SW 1271 (cell line): ENCODE results near the gene FOS.
"Not testable (repeated sequence)": the region's sequence is repeated elsewhere in the genome, so short reads cannot be mapped to it uniquely, and the experiment has no call there.

ENCODE experiments used
- DNase-seq, 2 experiments: peaks; one replicate each; lab custom pipeline; 2025; lab: John Stamatoyannopoulos, UW

FOS gene

DNA sequence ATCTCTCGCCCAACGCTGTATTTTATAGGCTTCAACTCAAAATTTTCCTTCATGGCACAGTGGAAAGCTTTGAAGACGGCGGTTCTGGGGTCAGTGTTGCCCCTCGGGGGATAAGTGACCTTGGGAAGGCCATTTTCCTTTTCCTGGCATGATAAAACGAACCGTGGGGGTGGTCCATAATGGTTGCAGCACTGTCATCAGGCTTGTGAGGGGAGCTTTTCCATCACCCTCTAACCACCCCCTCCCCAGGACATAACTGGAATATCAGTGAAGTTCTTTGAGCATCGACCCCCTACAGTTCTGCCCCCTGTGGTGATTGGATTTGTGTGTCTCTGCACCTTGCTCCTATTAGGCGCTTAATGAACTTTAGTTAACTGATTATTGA, 16.0 kb downstream of the FOS start:
- peak in 1 of 2 experiments; percentile 60 for DNase-seq

DNA sequence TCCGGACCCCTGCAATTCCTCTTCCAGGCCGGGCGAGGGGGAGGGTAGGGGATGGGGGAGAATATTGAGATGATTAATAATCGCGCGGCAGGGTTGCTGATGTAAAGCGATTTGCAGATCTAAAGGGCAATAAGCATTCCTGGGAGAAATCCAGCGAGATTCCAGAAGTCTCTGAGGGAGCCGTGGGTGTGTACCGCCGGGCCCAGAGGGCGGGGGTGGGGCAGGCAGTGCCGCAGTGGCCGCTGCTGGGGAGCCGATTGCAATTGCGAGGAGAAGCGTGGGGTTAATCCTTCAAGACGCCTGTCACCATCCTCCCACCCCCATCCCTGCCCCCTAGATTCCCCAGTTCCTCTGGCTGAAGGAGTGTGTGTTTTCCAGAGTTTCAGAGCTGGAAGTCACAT, 16.4 kb downstream of the FOS start:
- DNase-seq, result peak in 1 of 2 experiments; percentile 66

DNA sequence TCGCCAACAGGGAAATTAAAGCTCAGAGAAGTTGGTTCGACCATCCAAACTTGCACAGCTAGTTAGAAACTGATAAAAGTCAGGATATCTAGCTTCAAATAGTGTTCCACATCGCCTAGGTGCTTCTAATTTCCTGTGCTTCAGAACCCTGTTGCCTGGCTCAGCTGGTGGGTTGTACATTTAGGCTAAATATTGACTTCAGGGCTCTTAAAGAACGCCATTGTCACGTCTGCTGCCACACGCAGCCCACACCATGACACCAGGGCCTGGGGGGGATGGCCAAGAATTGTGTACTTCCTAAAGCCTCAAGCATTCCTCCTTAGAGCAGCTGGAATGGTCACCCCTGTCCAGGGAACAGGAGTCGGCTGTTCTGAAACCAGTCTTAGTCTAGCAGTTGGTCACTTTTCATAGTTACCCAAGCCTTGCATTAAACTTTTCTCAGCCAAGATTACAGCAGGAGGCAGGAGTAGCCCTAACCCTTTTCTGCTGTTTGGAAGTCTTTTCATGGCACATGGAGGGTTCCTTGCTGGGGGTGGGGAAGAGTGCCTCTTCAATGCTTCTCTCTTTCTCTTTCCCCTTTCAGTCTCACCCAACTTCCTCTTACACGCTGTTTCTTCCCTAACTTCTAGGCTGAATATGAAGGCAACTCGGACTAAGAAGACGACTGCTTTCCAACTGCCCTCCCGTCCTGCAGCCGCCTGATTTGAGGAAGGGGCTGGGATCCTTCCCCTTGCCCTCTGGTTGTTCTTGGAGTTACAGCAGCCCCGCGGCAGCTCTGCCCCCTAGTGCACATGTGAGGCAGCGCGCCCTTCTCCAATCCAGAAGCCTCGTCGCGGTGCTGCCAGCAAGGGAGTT, 17.1 kb downstream of the FOS start:
- peak in 1 of 2 experiments; percentile 76 for DNase-seq

DNA sequence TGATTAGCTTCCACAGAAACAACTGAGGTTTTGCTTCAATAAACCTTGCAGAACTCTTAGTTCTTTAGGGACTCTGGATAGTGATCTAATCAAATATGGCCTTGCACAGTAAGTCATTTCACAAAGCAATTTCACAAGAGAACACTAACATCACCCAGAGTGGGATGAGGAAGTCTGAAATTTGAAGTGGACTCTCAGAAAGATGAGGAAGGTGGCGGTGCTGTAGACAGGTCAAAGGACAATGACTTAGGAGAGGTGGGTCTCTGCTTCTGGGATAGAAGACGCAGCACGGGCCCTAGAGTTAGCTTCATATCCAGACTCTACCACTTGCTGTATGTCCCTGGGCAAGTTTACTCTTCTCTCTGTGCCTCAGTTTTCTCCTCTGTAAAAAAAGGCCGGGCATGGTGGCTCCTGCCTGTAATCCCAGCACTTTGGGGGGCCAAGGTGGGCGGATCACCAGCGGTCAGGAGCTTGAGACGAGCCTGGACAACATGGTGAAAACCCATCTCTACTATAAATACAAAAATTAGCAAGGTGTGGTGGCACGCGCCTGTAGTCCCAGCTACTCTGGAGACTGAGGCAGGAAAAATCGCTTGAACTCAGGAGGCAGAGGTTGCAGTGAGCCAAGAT, 18.9 kb downstream of the FOS start:
- DNase-seq, result no peak

GRCh38 chr14:75298187-75298965, 19.7 kb downstream of the FOS start:
- no peak for DNase-seq

- DNase-seq, result no peak
These were observed 20.4 kb downstream of the FOS start for GRCh38 chr14:75299059-75299458.

GRCh38 chr14:75299576-75299975, 20.9 kb downstream of the FOS start:
- DNase-seq, result no peak

GRCh38 chr14:75301666-75302325, 23.2 kb downstream of the FOS start:
- no peak for DNase-seq

GRCh38 chr14:75303381-75303789, 24.8 kb downstream of the FOS start:
- peak; percentile 43 to 68 for DNase-seq

DNA sequence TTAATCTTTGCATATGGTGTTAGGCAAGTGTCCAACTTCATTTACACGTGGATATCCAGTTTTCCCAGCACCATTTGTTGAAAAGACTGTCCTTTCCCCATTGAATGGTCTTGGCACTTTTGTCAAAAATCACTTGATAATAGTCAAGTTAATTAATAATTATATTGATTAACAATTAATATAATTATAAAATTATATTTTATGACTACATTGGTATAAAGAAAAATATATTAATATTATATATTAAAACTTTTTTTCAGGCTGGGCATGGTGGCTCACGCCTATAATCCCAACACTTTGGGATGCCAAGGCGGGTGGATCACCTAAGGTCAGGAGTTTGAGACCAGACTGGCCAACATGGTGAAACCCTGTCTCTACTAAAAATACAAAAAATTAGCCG, 27.8 kb downstream of the FOS start:
- DNase-seq, result not testable (repeated sequence)

GRCh38 chr14:75306927-75307699, 28.5 kb downstream of the FOS start:
- DNase-seq, result no peak

- peak; percentile 25 to 69 for DNase-seq
These were observed 29.2 kb downstream of the FOS start for GRCh38 chr14:75307700-75308379.

DNA sequence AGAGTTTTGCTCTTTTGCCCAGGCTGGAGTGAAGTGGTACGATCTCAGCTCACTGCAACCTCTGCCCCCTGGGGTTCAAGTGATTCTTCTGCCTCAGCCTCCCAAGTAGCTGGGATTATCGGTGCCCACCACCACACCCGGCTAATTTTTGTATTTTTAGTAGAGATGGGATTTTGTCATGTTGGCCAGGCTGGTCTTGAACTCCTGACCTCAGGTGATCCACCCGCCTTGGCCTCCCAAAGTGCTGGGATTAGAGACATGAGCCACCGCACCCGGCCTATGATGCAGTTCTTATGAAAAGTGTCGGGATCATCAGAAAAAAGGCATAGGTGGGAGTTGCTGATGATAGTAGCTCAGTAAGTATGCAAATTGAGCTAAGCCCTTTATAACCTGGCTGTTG, 30.4 kb downstream of the FOS start:
- DNase-seq, result not testable (repeated sequence)

GRCh38 chr14:75309561-75309960, 30.9 kb downstream of the FOS start:
- DNase-seq, result not testable (repeated sequence)

GRCh38 chr14:75310295-75311111, 31.9 kb downstream of the FOS start:
- no peak for DNase-seq

GRCh38 chr14:75311356-75311755, 32.7 kb downstream of the FOS start:
- no peak for DNase-seq

- DNase-seq, result no peak
These were observed 33.7 kb downstream of the FOS start for GRCh38 chr14:75312341-75312740.

GRCh38 chr14:75313294-75313693, 34.7 kb downstream of the FOS start:
- no peak for DNase-seq

GRCh38 chr14:75315144-75315543, 36.5 kb downstream of the FOS start:
- DNase-seq, result no peak

GRCh38 chr14:75317148-75317547, 38.5 kb downstream of the FOS start:
- no peak for DNase-seq
